Cardiac septum (tissue), 1 donor: ENCODE data around the gene MSRB3. TPM values are rescaled to one million over a fixed set of nuclear protein-coding genes. Genes with fewer than 3 reads are reported as not detected.

Experiments
- DNase-seq: peaks from one replicate; pipeline ENCODE4 v3.0.0-alpha.2; 2020; ENCODE audit warnings: low spot score
- intact Hi-C: fragments of 100-400 bp; cut with DNase I; formaldehyde crosslinking; loops from one replicate; pipeline ENCODE4 v1.14.0; 2022
- total RNA-seq: library from RNA; stranded (reverse); fragmentation: NEBNext Ultra II Directional; extraction: Animal tissue kit (Norgen Biotek cat#: 25700); gene quantifications from one replicate; pipeline ENCODE4 v1.2.1, GENCODE V29; 2021
- donor health status: DM: no; HTN: no; CAD: no.

Gene MSRB3
- total RNA-seq, 1 donor from 2014 or later = 166 TPM

- DNase-seq = no peak
- intact Hi-C loops = no loop called here
These were observed 39.8 kb downstream of the MSRB3 start for GRCh38 chr12:65318186-65318685.

- intact Hi-C loops = no loop called here
- DNase-seq = no peak
These were observed 41.3 kb downstream of the MSRB3 start for GRCh38 chr12:65319688-65320200.

- DNase-seq = no peak
- intact Hi-C loops = no loop called here
These were observed 44.6 kb downstream of the MSRB3 start for GRCh38 chr12:65323070-65323469.

- DNase-seq = no peak
- intact Hi-C loops = no loop called here
These were observed 45.6 kb downstream of the MSRB3 start for GRCh38 chr12:65324056-65324455.

GRCh38 chr12:65324551-65324950 is 46.1 kb downstream of the MSRB3 start:
- DNase-seq = no peak
- intact Hi-C loops = no loop called here

- intact Hi-C loops = no loop called here
These were observed 46.7 kb downstream of the MSRB3 start for GRCh38 chr12:65325183-65325582.

GRCh38 chr12:65326616-65327015 is 48.1 kb downstream of the MSRB3 start:
- DNase-seq = no peak
- intact Hi-C loops = no loop called here

More at GRCh38 chr12:65325183-65325582, 46.7 kb downstream of the MSRB3 start:
- DNase-seq = no peak

GRCh38 chr12:65327207-65328076 is 49.0 kb downstream of the MSRB3 start:
- no peak for DNase-seq
- intact Hi-C loops = no loop called here

- DNase-seq = no peak
- intact Hi-C loops = no loop called here
These were observed 51.2 kb downstream of the MSRB3 start for GRCh38 chr12:65329721-65330120.

- intact Hi-C loops = no loop called here
- DNase-seq = no peak
These were observed 51.8 kb downstream of the MSRB3 start for GRCh38 chr12:65330331-65330730.

GRCh38 chr12:65331456-65331855 is 53.0 kb downstream of the MSRB3 start:
- DNase-seq = no peak
- intact Hi-C loops = no loop called here

GRCh38 chr12:65333649-65334048 is 55.2 kb downstream of the MSRB3 start:
- intact Hi-C loops = no loop called here

GRCh38 chr12:65334521-65334920 is 56.0 kb downstream of the MSRB3 start:
- DNase-seq = no peak
- intact Hi-C loops = no loop called here

More at GRCh38 chr12:65333649-65334048, 55.2 kb downstream of the MSRB3 start:
- DNase-seq = no peak

GRCh38 chr12:65335021-65335714 is 56.7 kb downstream of the MSRB3 start:
- no peak for DNase-seq
- intact Hi-C loops = no loop called here

- no peak for DNase-seq
- intact Hi-C loops = no loop called here
These were observed 57.5 kb downstream of the MSRB3 start for GRCh38 chr12:65335981-65336380.

GRCh38 chr12:65339161-65339560 is 60.7 kb downstream of the MSRB3 start:
- intact Hi-C loops = no loop called here
- no peak for DNase-seq

GRCh38 chr12:65343230-65343629 is 64.7 kb downstream of the MSRB3 start:
- no peak for DNase-seq
- intact Hi-C loops = no loop called here

- no peak for DNase-seq
- intact Hi-C loops = no loop called here
These were observed 65.3 kb downstream of the MSRB3 start for GRCh38 chr12:65343801-65344200.

GRCh38 chr12:65355461-65355860 is 77.0 kb downstream of the MSRB3 start:
- intact Hi-C loops = no loop called here
- no peak for DNase-seq

- intact Hi-C loops = no loop called here
- no peak for DNase-seq
These were observed 84.0 kb downstream of the MSRB3 start for GRCh38 chr12:65362234-65363031.
